ENCODE measurements around the gene ITGA3.

DNA sequence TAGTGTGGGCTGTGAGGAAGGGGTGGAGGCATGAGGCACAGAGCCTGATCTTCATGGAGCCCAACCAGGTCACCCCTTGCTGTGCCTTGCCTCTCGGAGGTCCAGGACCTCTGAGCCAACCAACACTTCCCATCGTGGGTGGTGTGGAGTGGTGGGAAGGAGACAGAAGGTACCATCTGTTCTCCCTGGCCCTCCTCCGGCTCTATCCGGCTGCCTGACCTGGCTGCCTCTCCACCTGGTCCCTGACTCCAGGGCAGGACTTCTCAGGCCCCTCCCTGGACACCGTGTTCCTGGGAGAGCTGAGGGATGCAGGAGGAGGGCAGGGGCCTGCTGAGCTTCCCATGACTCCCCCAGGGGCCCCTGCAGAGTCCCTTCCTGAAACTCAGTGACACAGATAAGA lies 43.1 kb downstream of the ITGA3 start:
- no peak for TF ChIP-seq POLR2A (IDR thresholded peaks at IDR 0.05)
- TF ChIP-seq, protein P1, sequence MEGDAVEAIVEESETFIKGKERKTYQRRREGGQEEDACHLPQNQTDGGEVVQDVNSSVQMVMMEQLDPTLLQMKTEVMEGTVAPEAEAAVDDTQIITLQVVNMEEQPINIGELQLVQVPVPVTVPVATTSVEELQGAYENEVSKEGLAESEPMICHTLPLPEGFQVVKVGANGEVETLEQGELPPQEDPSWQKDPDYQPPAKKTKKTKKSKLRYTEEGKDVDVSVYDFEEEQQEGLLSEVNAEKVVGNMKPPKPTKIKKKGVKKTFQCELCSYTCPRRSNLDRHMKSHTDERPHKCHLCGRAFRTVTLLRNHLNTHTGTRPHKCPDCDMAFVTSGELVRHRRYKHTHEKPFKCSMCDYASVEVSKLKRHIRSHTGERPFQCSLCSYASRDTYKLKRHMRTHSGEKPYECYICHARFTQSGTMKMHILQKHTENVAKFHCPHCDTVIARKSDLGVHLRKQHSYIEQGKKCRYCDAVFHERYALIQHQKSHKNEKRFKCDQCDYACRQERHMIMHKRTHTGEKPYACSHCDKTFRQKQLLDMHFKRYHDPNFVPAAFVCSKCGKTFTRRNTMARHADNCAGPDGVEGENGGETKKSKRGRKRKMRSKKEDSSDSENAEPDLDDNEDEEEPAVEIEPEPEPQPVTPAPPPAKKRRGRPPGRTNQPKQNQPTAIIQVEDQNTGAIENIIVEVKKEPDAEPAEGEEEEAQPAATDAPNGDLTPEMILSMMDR (IDR thresholded peaks at IDR 0.05) = no peak
- no peak for TF ChIP-seq EP300 (IDR thresholded peaks at IDR 0.05)
- no peak for TF ChIP-seq POLR2AphosphoS5 (IDR thresholded peaks at IDR 0.05)

All from upper lobe of left lung (tissue), 4 donors.